ENCODE measurements around the gene MDC1.
A peak's percentile ranks its signal among the peaks of the same experiment; 100 is the strongest.
"Not testable (repeated sequence)": the region's sequence is repeated elsewhere in the genome, so short reads cannot be mapped to it uniquely, and the experiment has no call there.

MDC1 gene

GRCh38 chr6:30717129-30717844 lies at the start of gene MDC1:
MDC1 (minus strand) TSS chr6:30717281; CDS start chr6:30715175, 2,106 bp downstream.
- peaks cover 35% of the 10 kb centered on the region for H3K79me2 ChIP-seq (ENCODE audit: low read length)
- H3K36me3 ChIP-seq (replicated peaks; ENCODE audit: insufficient read depth, low read length) = peaks cover 3% of the 10 kb centered on the region; the same call in 1 of the 2 replicates
- DNase-seq = peak; percentile 99
- H3K4me1 ChIP-seq (ENCODE audit: low read length) = peaks cover 8% of the 10 kb centered on the region
- TF ChIP-seq EZH2phosphoT487 (IDR thresholded peaks at IDR 0.05; ENCODE audit: low read length) (no peak), EZH2 (optimal IDR thresholded peaks at IDR 0.05; ENCODE audit: low read depth, low read length) (no peak), CTCF (IDR thresholded peaks at IDR 0.05; ENCODE audit: low read length) (peak; percentile 13; the same call in 1 of the 2 replicates)
- H3K4me3 ChIP-seq (ENCODE audit: low read length) = peak within 1 kb of the TSS; percentile 75
- H3K9me2 ChIP-seq (replicated peaks; ENCODE audit: insufficient read depth, low read length) = no peaks in the 10 kb centered on the region
- peaks cover 39% of the 10 kb centered on the region for H3F3A ChIP-seq (ENCODE audit: insufficient read depth, low read length)
- H2AFZ ChIP-seq (ENCODE audit: low read length) = peak within 1 kb of the TSS; percentile 72
- no peaks in the 10 kb centered on the region for H3K27me3 ChIP-seq (replicated peaks; ENCODE audit: insufficient read depth, low read length)
- H3K4me2 ChIP-seq (ENCODE audit: low read depth, low read length) = peak within 1 kb of the TSS; percentile 94
- H4K20me1 ChIP-seq (ENCODE audit: insufficient read depth, low read length) = peaks cover 6% of the 10 kb centered on the region
- peak within 1 kb of the TSS; percentile 84 for H3K9ac ChIP-seq (ENCODE audit: low read length)
- no peaks in the 10 kb centered on the region for H3K9me3 ChIP-seq (replicated peaks; ENCODE audit: insufficient read depth, low read length)
- H3K27ac ChIP-seq (ENCODE audit: low read length) = peak within 1 kb of the TSS; percentile 77

DNA sequence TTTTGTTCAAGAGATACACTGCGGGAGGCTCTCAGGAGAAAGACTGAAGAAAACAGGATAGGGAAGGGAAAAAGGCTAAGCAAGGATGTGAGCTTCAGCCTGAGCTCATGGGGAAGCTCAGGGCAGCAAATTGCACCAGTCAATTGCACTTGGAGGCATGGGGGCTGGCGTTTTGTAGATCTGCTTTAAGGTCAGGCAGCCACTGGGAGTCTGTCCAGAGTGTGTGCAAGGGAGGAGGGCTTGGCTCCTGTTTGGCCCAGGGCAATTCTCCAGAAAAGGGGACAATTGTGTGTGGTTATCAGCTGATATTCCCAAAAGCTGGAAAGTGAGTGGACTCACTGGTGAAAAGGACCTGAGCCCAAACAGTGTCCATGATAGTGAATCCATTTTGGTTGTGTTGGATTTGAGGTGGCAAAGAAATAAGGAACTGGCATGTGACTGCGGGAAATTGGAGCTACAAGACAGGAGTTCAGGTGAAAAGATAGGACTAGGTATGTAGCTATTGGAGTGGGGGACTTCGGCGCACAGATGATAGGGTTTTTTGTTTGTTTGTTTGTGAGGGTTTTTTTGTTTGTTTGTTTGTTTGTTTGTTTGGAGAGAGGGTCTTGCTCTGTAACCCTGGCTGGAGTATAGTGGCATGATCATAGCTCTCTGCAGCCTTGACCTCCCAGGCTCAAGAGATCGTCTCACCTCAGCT lies 49.5 kb upstream of the MDC1 start:
- no peaks in the 10 kb centered on the region for H3K79me2 ChIP-seq (ENCODE audit: low read length)
- H3K9me2 ChIP-seq (replicated peaks; ENCODE audit: insufficient read depth, low read length) = no peaks in the 10 kb centered on the region
- no peaks in the 10 kb centered on the region for H3K9me3 ChIP-seq (replicated peaks; ENCODE audit: insufficient read depth, low read length)
- H3F3A ChIP-seq (ENCODE audit: insufficient read depth, low read length) = no peaks in the 10 kb centered on the region
- no peaks in the 10 kb centered on the region for H3K4me1 ChIP-seq (ENCODE audit: low read length)
- TF ChIP-seq EZH2 (optimal IDR thresholded peaks at IDR 0.05; ENCODE audit: low read depth, low read length) = no peak
- TF ChIP-seq EZH2phosphoT487 (IDR thresholded peaks at IDR 0.05; ENCODE audit: low read length) = no peak
- no peak for TF ChIP-seq CTCF (IDR thresholded peaks at IDR 0.05; ENCODE audit: low read length)
- no peak overlapping the region for H2AFZ ChIP-seq (ENCODE audit: low read length)
- H3K4me2 ChIP-seq (ENCODE audit: low read depth, low read length) = no peak overlapping the region
- H3K27ac ChIP-seq (ENCODE audit: low read length) = no peak overlapping the region
- H3K4me3 ChIP-seq (ENCODE audit: low read length) = no peak overlapping the region
- peaks cover 6% of the 10 kb centered on the region for H3K27me3 ChIP-seq (replicated peaks; ENCODE audit: insufficient read depth, low read length)
- H4K20me1 ChIP-seq (ENCODE audit: insufficient read depth, low read length) = no peaks in the 10 kb centered on the region
- H3K36me3 ChIP-seq (replicated peaks; ENCODE audit: insufficient read depth, low read length) = no peaks in the 10 kb centered on the region
- H3K9ac ChIP-seq (ENCODE audit: low read length) = no peak overlapping the region
- DNase-seq = no peak

DNA sequence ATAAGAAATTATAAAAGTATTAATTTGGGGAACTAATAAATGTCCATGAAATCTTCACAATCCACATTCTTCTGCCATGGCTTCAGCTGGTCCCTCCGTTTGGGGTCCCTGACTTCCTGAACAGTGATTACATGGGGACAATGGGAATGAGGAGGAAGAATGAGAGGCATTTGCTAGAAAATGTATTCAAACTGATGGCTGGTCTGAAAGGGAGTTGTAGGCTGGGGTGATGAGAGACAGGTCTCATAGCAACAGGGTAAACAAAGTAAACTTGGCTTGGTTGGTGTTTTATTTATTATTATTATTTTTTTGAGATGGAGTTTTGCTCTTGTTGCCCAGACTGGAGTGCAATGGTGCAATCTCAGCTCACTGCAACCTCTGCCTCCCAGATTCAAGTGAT lies 48.4 kb upstream of the MDC1 start:
- H3K36me3 ChIP-seq (replicated peaks; ENCODE audit: insufficient read depth, low read length); H2AFZ ChIP-seq (ENCODE audit: low read length); DNase-seq; H3K9me2 ChIP-seq (replicated peaks; ENCODE audit: insufficient read depth, low read length); H3K4me3 ChIP-seq (ENCODE audit: low read length); H4K20me1 ChIP-seq (ENCODE audit: insufficient read depth, low read length); H3K79me2 ChIP-seq (ENCODE audit: low read length); H3K4me1 ChIP-seq (ENCODE audit: low read length); H3K9me3 ChIP-seq (replicated peaks; ENCODE audit: insufficient read depth, low read length); H3K4me2 ChIP-seq (ENCODE audit: low read depth, low read length); H3K9ac ChIP-seq (ENCODE audit: low read length); H3K27ac ChIP-seq (ENCODE audit: low read length); H3F3A ChIP-seq (ENCODE audit: insufficient read depth, low read length): not testable (repeated sequence)
- H3K27me3 ChIP-seq (replicated peaks; ENCODE audit: insufficient read depth, low read length) = peaks cover 10% of the 10 kb centered on the region

DNA sequence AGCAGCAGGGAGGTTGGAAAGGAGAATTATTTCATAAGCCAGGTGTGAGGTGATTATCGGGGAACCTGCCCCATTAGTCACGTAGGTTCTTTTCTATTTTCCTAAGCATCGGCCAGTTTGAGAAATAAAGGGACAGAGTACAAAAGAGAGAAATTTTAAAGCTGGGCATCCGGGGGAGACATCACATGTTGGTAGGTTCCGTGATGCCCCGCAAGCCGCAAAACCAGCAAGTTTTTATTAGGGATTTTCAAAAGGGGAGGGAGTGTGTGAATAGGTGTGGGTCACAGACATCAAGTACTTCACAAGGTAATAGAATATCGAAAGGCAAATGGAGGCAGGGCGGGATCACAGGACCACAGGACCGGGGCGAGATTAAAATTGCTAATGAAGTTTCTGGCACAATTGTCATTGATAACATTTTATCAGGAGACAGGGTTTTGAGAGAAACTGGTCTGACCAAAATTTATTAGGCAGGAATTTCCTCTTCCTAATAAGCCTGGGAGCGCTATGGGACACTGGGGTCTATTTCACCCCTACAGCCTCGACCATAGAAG lies 47.5 kb upstream of the MDC1 start:
- not testable (repeated sequence) for H3K9me2 ChIP-seq (replicated peaks; ENCODE audit: insufficient read depth, low read length); H2AFZ ChIP-seq (ENCODE audit: low read length); H3F3A ChIP-seq (ENCODE audit: insufficient read depth, low read length); H3K4me3 ChIP-seq (ENCODE audit: low read length); H3K36me3 ChIP-seq (replicated peaks; ENCODE audit: insufficient read depth, low read length); H3K4me2 ChIP-seq (ENCODE audit: low read depth, low read length); H3K9me3 ChIP-seq (replicated peaks; ENCODE audit: insufficient read depth, low read length); H3K79me2 ChIP-seq (ENCODE audit: low read length); H3K4me1 ChIP-seq (ENCODE audit: low read length); DNase-seq; H3K27ac ChIP-seq (ENCODE audit: low read length); H4K20me1 ChIP-seq (ENCODE audit: insufficient read depth, low read length); H3K9ac ChIP-seq (ENCODE audit: low read length)
- peaks cover 10% of the 10 kb centered on the region for H3K27me3 ChIP-seq (replicated peaks; ENCODE audit: insufficient read depth, low read length)

All from MM.1S (cell line).